HG03521 (cell line): ENCODE data around the gene CARD19.

ENCODE experiments used
- ATAC-seq: cut with Tn5 transposase; IDR thresholded peaks from one replicate; pipeline ENCODE4 v1.9.1; 2021; ENCODE audit warnings: mild to moderate bottlenecking, moderate library complexity; ENCODE audit not compliant: unreplicated experiment

CARD19 gene

GRCh38 chr9:93149361-93149760 lies 53.3 kb downstream of the CARD19 start:
- ATAC-seq: no peak

- no peak for ATAC-seq
Measured at GRCh38 chr9:93151097-93151784, 55.2 kb downstream of the CARD19 start.

- ATAC-seq: no peak
Measured at GRCh38 chr9:93154293-93154903, 58.4 kb downstream of the CARD19 start.

- no peak for ATAC-seq
Measured at GRCh38 chr9:93155716-93156474, 59.9 kb downstream of the CARD19 start.

- no peak for ATAC-seq
Measured at GRCh38 chr9:93156475-93157008, 60.5 kb downstream of the CARD19 start.

- peak; percentile 81 for ATAC-seq
Measured at GRCh38 chr9:93159601-93160471, 63.8 kb downstream of the CARD19 start.

- no peak for ATAC-seq
Measured at GRCh38 chr9:93161786-93162562, 66.0 kb downstream of the CARD19 start.
